HEK293 (cell line): Measurements from ENCODE around the gene FGF12.

Source experiments
- CTCF ChIA-PET: fragments of 350-600 bp; formaldehyde crosslinking; extraction: SDS; loops from one replicate; lab custom pipeline; 2021; ENCODE audit warnings: antibody characterized with exemption; lab: Yijun Ruan, JAX
- POLR2A ChIA-PET: fragments of 300-600 bp; formaldehyde crosslinking; extraction: SDS; loops from one replicate; lab custom pipeline; 2020; ENCODE audit warnings: antibody characterized with exemption, inconsistent platforms; lab: Yijun Ruan, JAX
- H3K27ac ChIP-seq: fragments of 200-500 bp; sonication (Bioruptor generic); 2 replicates; pipeline ENCODE4 v1.5.1; 2014; ENCODE audit warnings: low read depth, low read length, control low read depth, inconsistent platforms; ENCODE audit errors: extremely low read depth
- H3K36me3 ChIP-seq, 2 experiments: fragments of 200-500 bp in 1 of 2; sonication (Bioruptor generic) in 1 of 2; 1 replicate in 1 of 2; 2 replicates in 1 of 2; pipeline ENCODE4 v1.5.1; 2014 to 2017; ENCODE audit warnings: inconsistent platforms in 2 of 2, low read length in 2 of 2; ENCODE audit not compliant: control insufficient read depth in 2 of 2, insufficient read depth in 1 of 2
- H3K4me1 ChIP-seq: fragments of 200-500 bp; sonication (Bioruptor generic); 2 replicates; pipeline ENCODE4 v1.5.1; 2014; ENCODE audit warnings: mild to moderate bottlenecking, low read length, inconsistent platforms; ENCODE audit not compliant: control insufficient read depth, insufficient read depth
- H3K4me3 ChIP-seq: 2 replicates; pipeline ENCODE4 v1.5.1; 2011; ENCODE audit warnings: low read depth, mild to moderate bottlenecking, control low read depth, low read length, moderate library complexity
- H3K9me3 ChIP-seq: fragments of 200-500 bp; sonication (Bioruptor generic); 2 replicates; pipeline ENCODE4 v1.5.1; 2014; ENCODE audit warnings: low read depth, low read length, inconsistent platforms; ENCODE audit not compliant: control insufficient read depth, insufficient read depth
- GFI1B ChIP-seq: fragments of 450-650 bp; formaldehyde crosslinking; IDR thresholded peaks from 2 replicates; pipeline ENCODE4 v1.5.1; 2016; ENCODE audit warnings: missing biosample characterization, missing genetic modification characterization
- HOXA7 ChIP-seq: sonication (generic); formaldehyde crosslinking; IDR thresholded peaks from 2 replicates; pipeline ENCODE4 v1.8.1; 2022; ENCODE audit warnings: missing genetic modification reagents, borderline replicate concordance
- HOXD13 ChIP-seq: sonication (generic); formaldehyde crosslinking; IDR thresholded peaks from 2 replicates; pipeline ENCODE4 v1.8.0; 2022; ENCODE audit warnings: missing genetic modification reagents, borderline replicate concordance
- KLF9 ChIP-seq: fragments of 450-650 bp; formaldehyde crosslinking; IDR thresholded peaks from 2 replicates; pipeline ENCODE4 v1.5.1; 2016; ENCODE audit warnings: missing biosample characterization, missing genetic modification characterization, low read depth
- MYNN ChIP-seq: fragments of 450-650 bp; formaldehyde crosslinking; IDR thresholded peaks from 2 replicates; pipeline ENCODE4 v1.5.1; 2016; ENCODE audit warnings: missing biosample characterization, missing genetic modification characterization, borderline replicate concordance
- PRDM1 ChIP-seq: fragments of 450-650 bp; formaldehyde crosslinking; IDR thresholded peaks from 2 replicates; pipeline ENCODE4; 2016; ENCODE audit warnings: missing biosample characterization, missing genetic modification characterization
- REPIN1 ChIP-seq: fragments of 450-650 bp; formaldehyde crosslinking; IDR thresholded peaks from 2 replicates; pipeline ENCODE4 v1.5.1; 2017; ENCODE audit warnings: missing biosample characterization, missing genetic modification characterization, low read depth
- SP7 ChIP-seq: fragments of 450-650 bp; formaldehyde crosslinking; IDR thresholded peaks from 2 replicates; pipeline ENCODE4 v1.5.1; 2016; ENCODE audit warnings: missing biosample characterization, missing genetic modification characterization
- ZBTB21 ChIP-seq: fragments of 450-650 bp; formaldehyde crosslinking; IDR thresholded peaks from 2 replicates; pipeline ENCODE4 v1.5.1; 2017; ENCODE audit warnings: missing biosample characterization, missing genetic modification characterization
- ZFHX2 ChIP-seq: fragments of 450-650 bp; formaldehyde crosslinking; conservative IDR thresholded peaks from 2 replicates; pipeline ENCODE4 v1.5.1; 2016; ENCODE audit warnings: missing biosample characterization, missing genetic modification characterization
- ZNF146 ChIP-seq: fragments of 450-650 bp; formaldehyde crosslinking; IDR thresholded peaks from 2 replicates; pipeline ENCODE4 v1.5.1; 2016; ENCODE audit warnings: missing biosample characterization, missing genetic modification characterization
- ZNF223 ChIP-seq: fragments of 450-650 bp; formaldehyde crosslinking; IDR thresholded peaks from 2 replicates; pipeline ENCODE4 v1.5.1; 2016; ENCODE audit warnings: missing biosample characterization, missing genetic modification characterization
- ZNF274 ChIP-seq, 2 experiments: fragments of 200-500 bp in 1 of 2; fragments of 450-650 bp in 1 of 2; sonication (Bioruptor generic) in 1 of 2; formaldehyde crosslinking in 1 of 2; IDR thresholded peaks; 2 replicates each; pipeline versions ENCODE4 v1.5.1 to v1.6.1; 2014 to 2016; ENCODE audit warnings: borderline replicate concordance in 1 of 2, inconsistent platforms in 1 of 2, low read length in 1 of 2, missing biosample characterization in 1 of 2, missing genetic modification characterization in 1 of 2
- ZNF302 ChIP-seq: fragments of 450-650 bp; formaldehyde crosslinking; IDR thresholded peaks from 2 replicates; pipeline ENCODE4 v1.5.1; 2016; ENCODE audit warnings: missing biosample characterization, missing genetic modification characterization, low read depth
- ZNF354C ChIP-seq: fragments of 450-650 bp; formaldehyde crosslinking; IDR thresholded peaks from 2 replicates; pipeline ENCODE4 v1.5.1; 2016; ENCODE audit warnings: missing biosample characterization, missing genetic modification characterization, low read depth, borderline replicate concordance
- ZNF521 ChIP-seq: fragments of 450-650 bp; formaldehyde crosslinking; IDR thresholded peaks from 2 replicates; pipeline ENCODE4 v1.5.1; 2017; ENCODE audit warnings: missing biosample characterization, mild to moderate bottlenecking, missing genetic modification characterization
- ZNF530 ChIP-seq: fragments of 450-650 bp; formaldehyde crosslinking; IDR thresholded peaks from 2 replicates; pipeline ENCODE4 v1.5.1; 2016; ENCODE audit warnings: low read depth, missing biosample characterization, missing genetic modification characterization
- ZNF596 ChIP-seq: fragments of 450-650 bp; IDR thresholded peaks from 2 replicates; pipeline ENCODE4 v1.5.0; 2018; ENCODE audit warnings: missing biosample characterization, mild to moderate bottlenecking, missing genetic modification characterization, moderate library complexity
- ZNF623 ChIP-seq: fragments of 450-650 bp; formaldehyde crosslinking; IDR thresholded peaks from 2 replicates; pipeline ENCODE4 v1.5.1; 2016; ENCODE audit warnings: missing biosample characterization, missing genetic modification characterization
- ZNF747 ChIP-seq: fragments of 450-650 bp; formaldehyde crosslinking; IDR thresholded peaks from 2 replicates; pipeline ENCODE4 v1.5.1; 2016; ENCODE audit warnings: missing biosample characterization, missing genetic modification characterization
- ZSCAN5A ChIP-seq: fragments of 450-650 bp; formaldehyde crosslinking; IDR thresholded peaks from 2 replicates; pipeline ENCODE4 v1.5.1; 2016; ENCODE audit warnings: missing biosample characterization, missing genetic modification characterization
- TF ChIP-seq, protein P1 (sequence below): fragments of 450-650 bp; formaldehyde crosslinking; IDR thresholded peaks from 2 replicates; pipeline ENCODE4 v1.5.1; 2016; ENCODE audit warnings: missing biosample characterization, missing genetic modification characterization
- TF ChIP-seq, protein P2 (sequence below): fragments of 450-650 bp; formaldehyde crosslinking; IDR thresholded peaks from 2 replicates; pipeline ENCODE4 v1.5.1; 2017; ENCODE audit warnings: missing biosample characterization, missing genetic modification characterization
- TF ChIP-seq, protein P3 (sequence below): fragments of 450-650 bp; formaldehyde crosslinking; IDR thresholded peaks from 2 replicates; pipeline ENCODE4 v1.5.1; 2016; ENCODE audit warnings: missing biosample characterization, missing genetic modification characterization

FGF12 gene

GRCh38 chr3:192710366-192710765 is 17.0 kb downstream of the FGF12 start:
- H3K27ac ChIP-seq: no peak overlapping the region
- no peaks in the 10 kb centered on the region for H3K36me3 ChIP-seq
- H3K4me1 ChIP-seq: no peaks in the 10 kb centered on the region
- H3K9me3 ChIP-seq: no peaks in the 10 kb centered on the region
- POLR2A ChIA-PET: no interaction called here
- TF ChIP-seq, protein P1, sequence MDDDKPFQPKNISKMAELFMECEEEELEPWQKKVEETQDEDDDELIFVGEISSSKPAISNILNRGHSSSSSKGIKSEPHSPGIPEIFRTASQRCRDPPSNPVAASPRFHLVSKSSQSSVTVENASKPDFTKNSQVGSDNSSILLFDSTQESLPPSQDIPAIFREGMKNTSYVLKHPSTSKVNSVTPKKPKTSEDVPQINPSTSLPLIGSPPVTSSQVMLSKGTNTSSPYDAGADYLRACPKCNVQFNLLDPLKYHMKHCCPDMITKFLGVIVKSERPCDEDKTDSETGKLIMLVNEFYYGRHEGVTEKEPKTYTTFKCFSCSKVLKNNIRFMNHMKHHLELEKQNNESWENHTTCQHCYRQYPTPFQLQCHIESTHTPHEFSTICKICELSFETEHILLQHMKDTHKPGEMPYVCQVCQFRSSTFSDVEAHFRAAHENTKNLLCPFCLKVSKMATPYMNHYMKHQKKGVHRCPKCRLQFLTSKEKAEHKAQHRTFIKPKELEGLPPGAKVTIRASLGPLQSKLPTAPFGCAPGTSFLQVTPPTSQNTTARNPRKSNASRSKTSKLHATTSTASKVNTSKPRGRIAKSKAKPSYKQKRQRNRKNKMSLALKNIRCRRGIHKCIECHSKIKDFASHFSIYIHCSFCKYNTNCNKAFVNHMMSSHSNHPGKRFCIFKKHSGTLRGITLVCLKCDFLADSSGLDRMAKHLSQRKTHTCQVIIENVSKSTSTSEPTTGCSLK (tag by site-specific recombination): no peak
- TF ChIP-seq ZNF274 (IDR thresholded peaks at IDR 0.05; ENCODE audit: low read length) (no peak), ZNF274 (tag by site-specific recombination; IDR thresholded peaks at IDR 0.05; ENCODE audit: borderline replicate concordance) (no peak), HOXD13 (CRISPR knock-in tag) (no peak), ZNF747 (tag by site-specific recombination) (no peak), ZNF596 (tag by site-specific recombination) (no peak), REPIN1 (tag by site-specific recombination) (no peak), SP7 (tag by site-specific recombination) (no peak), ZNF146 (tag by site-specific recombination) (no peak), ZNF223 (tag by site-specific recombination) (no peak), ZNF521 (tag by site-specific recombination) (no peak)
- TF ChIP-seq, protein P2, sequence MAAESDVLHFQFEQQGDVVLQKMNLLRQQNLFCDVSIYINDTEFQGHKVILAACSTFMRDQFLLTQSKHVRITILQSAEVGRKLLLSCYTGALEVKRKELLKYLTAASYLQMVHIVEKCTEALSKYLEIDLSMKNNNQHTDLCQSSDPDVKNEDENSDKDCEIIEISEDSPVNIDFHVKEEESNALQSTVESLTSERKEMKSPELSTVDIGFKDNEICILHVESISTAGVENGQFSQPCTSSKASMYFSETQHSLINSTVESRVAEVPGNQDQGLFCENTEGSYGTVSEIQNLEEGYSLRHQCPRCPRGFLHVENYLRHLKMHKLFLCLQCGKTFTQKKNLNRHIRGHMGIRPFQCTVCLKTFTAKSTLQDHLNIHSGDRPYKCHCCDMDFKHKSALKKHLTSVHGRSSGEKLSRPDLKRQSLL (tag by site-specific recombination): no peak
- TF ChIP-seq, all 188 proteins: peak for 0
- H3K4me3 ChIP-seq: no peak overlapping the region
- CTCF ChIA-PET: interaction anchor here (0.6 kb wide), 1 partner anchor 268 kb away, joined by 3 read pairs; no protein-coding TSS in a partner anchor

- ChIA-PET CTCF (no interaction called here), POLR2A (no interaction called here)
- Histone ChIP-seq H3K36me3 (no peaks in the 10 kb centered on the region), H3K4me3 (no peak overlapping the region), H3K9me3 (no peaks in the 10 kb centered on the region), H3K27ac (no peak overlapping the region), H3K4me1 (no peaks in the 10 kb centered on the region)
- TF ChIP-seq ZBTB21: no peak
- no peak for TF ChIP-seq HOXD13 (CRISPR knock-in tag)
These were observed 21.1 kb downstream of the FGF12 start for GRCh38 chr3:192706272-192706671.

GRCh38 chr3:192700885-192701284 is 26.5 kb downstream of the FGF12 start:
- ChIA-PET CTCF (no interaction called here), POLR2A (no interaction called here)
- Histone ChIP-seq H3K27ac (no peak overlapping the region), H3K4me3 (no peak overlapping the region), H3K36me3 (no peaks in the 10 kb centered on the region), H3K4me1 (no peaks in the 10 kb centered on the region), H3K9me3 (no peaks in the 10 kb centered on the region)
- TF ChIP-seq HOXA7 (CRISPR knock-in tag) (no peak), ZNF623 (tag by site-specific recombination) (no peak), GFI1B (tag by site-specific recombination) (no peak), MYNN (tag by site-specific recombination) (no peak), ZNF302 (no peak), ZFHX2 (tag by site-specific recombination) (no peak), ZNF530 (tag by site-specific recombination) (no peak), ZNF354C (tag by site-specific recombination) (no peak), PRDM1 (tag by site-specific recombination) (no peak), ZSCAN5A (no peak), KLF9 (no peak)
- TF ChIP-seq, protein P3, sequence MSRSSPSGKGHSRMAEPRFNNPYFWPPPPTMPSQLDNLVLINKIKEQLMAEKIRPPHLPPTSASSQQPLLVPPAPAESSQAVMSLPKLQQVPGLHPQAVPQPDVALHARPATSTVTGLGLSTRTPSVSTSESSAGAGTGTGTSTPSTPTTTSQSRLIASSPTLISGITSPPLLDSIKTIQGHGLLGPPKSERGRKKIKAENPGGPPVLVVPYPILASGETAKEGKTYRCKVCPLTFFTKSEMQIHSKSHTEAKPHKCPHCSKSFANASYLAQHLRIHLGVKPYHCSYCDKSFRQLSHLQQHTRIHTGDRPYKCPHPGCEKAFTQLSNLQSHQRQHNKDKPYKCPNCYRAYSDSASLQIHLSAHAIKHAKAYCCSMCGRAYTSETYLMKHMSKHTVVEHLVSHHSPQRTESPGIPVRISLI (tag by site-specific recombination): no peak
- TF ChIP-seq, protein P1 (tag by site-specific recombination): no peak
